ENCODE results near the gene WDR1. TPM values are rescaled to one million over a fixed set of nuclear protein-coding genes. Genes with fewer than 3 reads are reported as not detected.
"Not testable (repeated sequence)": the region's sequence is repeated elsewhere in the genome, so short reads cannot be mapped to it uniquely, and the experiment has no call there.

The WDR1 gene
- total RNA-seq, 1 donor from 2014 or later: 245 TPM

DNA sequence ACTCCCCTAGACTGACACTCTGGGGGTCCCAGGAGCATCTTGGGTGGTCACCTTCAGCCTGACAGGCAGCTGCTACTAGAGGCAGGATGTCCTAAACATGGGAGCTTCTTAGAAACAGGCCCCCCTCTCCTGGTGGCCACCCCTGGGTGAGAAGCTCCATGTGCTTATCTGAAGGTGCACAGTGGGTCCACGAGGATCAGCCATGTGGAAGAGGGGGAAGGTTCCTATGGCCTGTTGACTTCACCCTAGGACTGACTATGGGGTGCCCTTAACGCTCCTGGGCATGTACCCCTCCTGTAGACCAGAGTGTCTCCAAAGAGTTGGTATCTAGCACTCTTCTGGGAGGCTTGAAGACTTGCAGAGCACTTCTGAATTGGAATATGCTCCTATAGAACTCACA, 22.9 kb upstream of the WDR1 start:
- DNase-seq (ENCODE audit: low spot score): no peak
- intact Hi-C loops (cut with DNase I): no loop called here

DNA sequence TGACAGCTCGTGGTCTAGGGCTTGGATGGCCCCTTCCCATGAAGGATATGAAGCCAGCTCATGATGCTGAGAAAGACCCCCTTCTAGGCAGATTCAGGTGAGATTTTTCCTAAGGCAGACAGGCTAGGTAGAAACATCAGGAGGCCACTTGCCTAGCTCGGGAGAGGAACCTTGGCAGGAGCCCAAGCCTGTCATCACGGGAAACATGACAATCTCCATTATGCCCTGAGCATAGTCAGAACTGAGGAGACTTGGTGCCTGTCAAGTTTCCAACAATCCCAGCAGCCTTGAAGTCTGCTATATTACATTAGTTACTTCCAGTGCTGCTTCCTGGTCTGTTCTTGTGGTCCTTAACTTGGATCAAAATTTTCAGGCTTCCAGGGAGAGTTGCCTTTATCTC, 18.7 kb upstream of the WDR1 start:
- DNase-seq (ENCODE audit: low spot score): no peak
- intact Hi-C loops (cut with DNase I): no loop called here

DNA sequence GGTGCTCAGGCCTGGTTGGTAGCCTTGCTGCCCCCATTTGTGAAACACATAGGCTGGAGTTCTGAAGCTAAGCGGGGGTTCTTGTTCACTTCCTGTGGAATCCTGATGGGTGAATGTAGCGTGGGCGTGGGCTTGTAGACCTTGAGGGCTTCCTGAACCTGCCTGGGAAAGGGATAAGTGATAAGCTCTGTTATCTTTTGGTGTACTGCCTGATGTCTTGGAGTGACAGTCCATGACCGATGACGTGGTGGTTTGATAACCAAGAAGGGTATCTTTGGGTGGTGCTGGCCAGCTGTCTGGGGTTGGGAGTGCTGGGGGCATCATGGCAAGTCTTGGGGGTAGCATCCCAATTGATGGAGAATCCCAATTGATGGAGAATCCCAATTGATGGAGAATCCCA, 17.5 kb upstream of the WDR1 start:
- intact Hi-C loops (cut with DNase I): no loop called here
- DNase-seq (ENCODE audit: low spot score): no peak

DNA sequence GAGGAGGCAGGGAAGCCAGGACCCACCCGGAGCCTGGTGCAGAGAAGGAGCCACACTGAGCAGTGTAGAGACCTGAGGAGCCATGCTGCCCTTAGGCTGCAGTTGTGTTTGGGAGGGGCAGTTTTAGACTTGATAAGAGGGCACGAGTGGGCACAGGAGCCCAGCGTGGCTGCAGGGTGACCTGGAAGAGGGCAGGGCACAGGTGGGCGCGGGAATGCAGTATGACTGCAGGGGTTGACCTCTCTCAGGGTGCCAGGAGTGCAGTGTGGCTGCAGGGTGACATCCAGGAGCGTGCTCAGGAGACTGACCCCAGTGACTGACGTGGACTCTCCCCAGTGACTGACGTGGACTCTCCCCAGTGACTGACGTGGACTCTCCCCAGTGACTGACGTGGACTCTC, 14.6 kb upstream of the WDR1 start:
- intact Hi-C loops (cut with DNase I): no loop called here
- DNase-seq (ENCODE audit: low spot score): no peak

DNA sequence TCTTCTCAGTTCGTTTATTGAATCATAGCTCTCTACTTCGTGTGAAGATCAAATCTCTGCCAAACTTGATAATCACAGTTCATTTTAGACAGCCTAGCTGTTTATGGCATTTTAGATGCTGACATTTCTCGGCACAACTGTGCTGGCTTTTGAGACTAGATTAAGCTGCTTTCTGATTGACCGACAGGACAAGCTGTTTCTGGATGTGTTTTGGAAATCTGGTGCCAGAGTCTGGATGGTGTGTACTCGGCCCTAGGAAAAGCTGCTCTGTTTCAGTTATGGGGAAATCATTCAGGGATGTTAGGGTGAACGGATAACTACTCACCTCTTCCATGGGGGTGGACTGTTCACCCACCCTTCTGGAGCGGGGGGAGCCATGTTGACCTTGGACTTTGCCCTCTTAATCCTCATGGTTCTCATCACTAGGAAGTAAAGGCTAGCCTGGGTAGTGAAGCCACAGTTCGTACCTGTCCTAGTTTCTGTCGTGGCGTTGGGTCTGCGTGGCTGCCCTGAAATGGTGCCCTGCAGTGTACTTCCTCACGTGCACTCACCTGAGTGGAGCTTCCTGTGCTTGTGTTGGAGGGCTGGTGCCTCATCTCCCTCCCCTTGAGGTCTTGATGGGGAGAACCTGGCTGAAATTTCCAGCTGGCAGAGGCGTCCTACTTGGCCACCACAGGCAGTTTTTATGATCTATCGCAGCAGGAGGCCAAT, 13.7 kb upstream of the WDR1 start:
- DNase-seq (ENCODE audit: low spot score): no peak
- intact Hi-C loops (cut with DNase I): no loop called here

DNA sequence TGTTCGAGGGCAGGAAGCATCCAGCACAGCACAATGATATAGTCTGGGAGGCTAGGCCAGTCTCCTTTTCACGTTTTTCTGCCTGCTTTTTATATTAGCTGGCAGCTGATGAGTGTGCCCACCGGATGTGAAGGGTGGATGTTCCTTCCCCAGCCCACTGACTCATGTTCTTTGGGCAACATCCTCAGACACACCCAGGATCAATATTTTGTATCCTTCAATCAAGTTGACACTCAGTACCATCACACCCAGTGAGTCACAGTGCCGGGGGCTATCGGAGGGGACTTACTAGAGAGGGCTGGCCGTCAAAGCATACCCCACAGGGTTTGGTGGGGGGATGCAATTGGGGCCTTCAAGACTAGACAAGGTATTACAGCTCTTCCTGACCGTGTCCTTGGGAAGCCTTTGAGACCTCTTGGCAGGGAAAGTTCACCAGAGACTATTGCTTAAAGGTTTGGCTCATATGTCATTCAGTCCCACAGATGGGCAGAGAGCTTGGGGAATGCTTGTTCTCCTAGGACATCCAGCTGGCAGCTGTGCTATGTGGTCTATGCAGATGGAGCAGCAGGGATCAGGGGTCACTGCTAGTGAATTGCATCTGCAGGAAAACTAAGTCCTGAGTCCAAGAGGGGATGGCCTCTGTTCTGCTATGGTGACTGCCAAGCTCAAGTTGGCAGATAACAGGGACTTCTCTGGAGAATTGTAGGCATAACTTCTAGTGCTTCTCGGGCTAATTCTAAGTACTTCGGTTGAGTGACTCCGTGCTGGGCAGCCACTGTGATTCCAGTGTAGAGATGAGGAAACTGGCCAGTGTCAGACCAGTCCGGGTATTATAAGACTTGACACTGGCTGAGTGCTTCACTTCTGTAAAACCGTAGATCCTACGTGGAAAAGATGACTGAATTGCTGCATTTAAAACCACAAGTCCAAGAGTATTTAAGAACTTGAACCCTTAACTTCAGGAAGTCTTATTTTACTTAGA, 12.9 kb upstream of the WDR1 start:
- intact Hi-C loops (cut with DNase I): no loop called here

DNA sequence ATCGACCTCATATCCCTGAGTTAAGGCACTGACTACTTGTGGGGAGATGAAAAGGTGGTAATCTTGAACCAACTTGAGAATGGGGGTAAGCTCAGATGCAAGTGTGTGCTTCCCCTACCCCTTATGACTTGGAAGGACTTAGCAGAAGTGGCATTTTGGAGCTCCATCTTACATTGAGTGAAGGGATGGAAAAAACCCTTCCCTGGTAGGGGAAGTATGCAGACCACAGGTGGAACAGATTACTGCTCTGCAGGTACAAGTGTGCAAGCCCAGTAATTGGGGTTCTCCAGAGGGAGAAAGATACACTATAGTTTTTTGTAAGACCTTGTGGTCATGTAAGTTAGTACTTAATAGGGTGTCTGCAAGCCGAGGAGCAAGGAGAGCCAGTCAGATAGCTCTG, 12.2 kb upstream of the WDR1 start:
- intact Hi-C loops (cut with DNase I): no loop called here
- DNase-seq (ENCODE audit: low spot score): no peak

More for the DNA sequence above, 12.9 kb upstream of the WDR1 start:
- no peak for DNase-seq (ENCODE audit: low spot score)

DNA sequence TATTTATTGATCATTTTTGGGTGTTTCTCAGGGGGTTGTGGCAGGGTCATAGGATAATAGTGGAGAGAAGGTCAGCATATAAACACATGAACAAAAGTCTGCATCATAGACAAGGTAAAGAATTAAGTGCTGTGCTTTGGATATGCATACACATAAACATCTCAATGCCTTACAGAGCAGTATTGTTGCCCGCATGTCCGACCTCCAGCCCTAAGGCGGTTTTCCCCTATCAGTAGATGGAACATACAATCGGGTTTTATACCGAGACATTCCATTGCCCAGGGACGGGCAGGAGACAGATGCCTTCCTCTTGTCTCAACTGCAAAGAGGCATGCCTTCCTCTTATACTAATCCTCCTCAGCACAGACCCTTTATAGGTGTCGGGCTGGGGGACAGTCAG, 10.9 kb upstream of the WDR1 start:
- intact Hi-C loops (cut with DNase I): not testable (repeated sequence)

DNA sequence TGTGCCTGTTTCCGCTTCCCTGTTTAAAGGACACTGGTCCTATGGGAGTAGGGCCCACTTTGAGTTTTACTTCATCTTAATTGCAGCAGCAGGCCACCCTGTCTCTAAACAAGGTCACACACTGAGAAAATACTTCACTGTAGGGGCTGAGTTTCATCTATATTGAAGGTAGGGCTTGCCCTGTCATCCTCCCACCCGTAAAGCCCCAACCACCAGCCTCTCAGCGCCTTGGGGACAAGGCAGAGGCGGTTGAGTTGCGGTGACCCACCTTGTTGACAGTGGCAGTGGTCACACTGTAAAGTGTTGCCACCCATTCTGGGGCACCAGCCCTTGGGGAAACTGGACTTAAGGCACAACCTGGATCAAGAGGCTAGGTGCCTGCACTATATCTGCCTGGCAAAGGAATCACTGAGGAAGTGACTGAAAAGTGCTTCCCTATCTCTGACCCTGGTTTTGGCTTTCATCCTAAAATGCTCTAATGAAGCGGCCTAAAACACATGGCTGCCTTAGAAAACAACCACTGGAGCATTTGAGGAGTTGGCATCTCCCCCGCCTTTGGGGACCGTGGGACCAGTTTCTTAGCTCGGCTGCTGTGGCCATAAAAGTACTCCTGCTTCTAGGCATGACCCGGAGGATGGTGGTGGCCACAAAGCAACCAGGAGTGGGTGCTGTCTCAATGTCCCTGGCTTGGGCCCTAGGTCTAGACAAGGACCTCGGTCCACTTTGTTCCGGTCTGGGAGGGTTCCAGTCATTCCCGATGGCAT, 7.8 kb upstream of the WDR1 start:
- intact Hi-C loops (cut with DNase I): no loop called here
- no peak for DNase-seq (ENCODE audit: low spot score)

More for the DNA sequence above, 10.9 kb upstream of the WDR1 start:
- not testable (repeated sequence) for DNase-seq (ENCODE audit: low spot score)

DNA sequence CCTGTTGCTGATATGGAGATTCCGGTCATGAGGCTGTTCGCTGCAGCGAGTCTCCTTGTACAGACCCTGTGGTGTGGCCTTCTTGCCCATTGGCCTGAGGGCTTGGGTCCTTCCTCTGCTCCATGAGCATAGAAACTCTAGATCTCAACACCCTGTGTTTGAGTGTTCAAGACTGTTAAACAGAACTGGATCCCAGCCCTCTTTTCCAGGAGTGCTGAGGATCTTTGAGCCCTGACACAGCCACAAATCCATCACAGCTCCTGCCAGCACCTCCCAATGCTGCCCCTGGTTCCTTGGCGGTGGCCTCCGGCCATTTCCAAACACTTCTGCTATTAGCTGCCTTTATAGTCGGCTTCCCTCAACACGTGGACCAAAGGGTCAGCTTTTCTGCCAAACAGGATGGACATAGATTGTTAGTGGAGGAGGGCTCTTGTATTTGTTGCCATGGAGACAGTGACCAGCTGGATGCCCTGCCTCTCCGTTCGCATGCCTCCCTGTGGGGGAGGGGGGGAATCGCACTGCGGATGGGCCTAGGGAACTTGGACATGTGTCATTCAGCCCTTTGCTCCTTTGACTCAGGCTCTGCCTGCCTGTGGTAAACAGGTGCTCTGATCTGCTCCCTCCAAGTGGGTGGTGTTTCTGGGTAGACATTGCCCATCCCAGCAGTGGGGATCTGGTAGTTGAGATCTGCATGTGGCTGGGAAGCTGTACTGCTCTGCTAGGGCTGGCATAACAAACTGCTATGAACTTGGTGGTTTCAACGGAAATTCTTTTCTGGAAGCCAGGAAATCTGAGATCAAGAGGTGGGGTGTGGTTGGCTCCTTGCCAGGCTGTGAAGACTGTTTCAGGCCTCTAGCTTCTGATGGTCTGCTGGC, 6.9 kb upstream of the WDR1 start:
- no peak for DNase-seq (ENCODE audit: low spot score)
- intact Hi-C loops (cut with DNase I): no loop called here

DNA sequence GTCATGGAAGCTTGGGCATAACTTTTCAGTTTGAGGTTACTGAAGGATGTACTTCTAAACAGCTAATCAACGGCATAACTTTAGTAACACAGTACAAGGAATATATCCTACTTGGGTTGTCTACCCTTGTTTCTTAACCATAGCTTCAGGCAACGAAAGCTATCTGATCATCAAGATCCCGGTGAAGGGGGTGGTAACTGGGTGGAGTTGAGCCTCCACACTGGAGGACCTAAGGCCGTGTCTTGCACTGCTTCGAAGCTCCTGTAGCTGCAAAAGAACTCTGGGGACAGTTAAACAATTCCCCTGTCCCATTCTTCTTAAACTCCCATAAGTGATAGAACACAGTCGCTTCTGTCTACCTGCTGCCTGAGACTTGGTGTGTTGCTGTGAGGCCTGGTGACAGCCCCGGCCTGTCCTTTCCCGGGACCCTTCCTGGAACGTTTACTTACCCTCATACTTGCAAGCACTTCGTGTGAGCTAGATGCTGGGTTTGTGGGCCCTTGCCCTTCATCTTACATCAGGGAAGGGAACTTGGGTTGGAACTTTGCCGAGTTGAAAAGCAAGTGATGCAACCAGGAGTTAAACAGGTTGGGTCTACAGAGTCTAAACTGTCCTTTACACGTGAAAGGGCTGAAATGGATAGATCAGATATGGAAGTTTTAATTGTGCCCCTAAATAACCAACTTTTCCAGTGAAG, 5.8 kb upstream of the WDR1 start:
- intact Hi-C loops (cut with DNase I): no loop called here
- no peak for DNase-seq (ENCODE audit: low spot score)

DNA sequence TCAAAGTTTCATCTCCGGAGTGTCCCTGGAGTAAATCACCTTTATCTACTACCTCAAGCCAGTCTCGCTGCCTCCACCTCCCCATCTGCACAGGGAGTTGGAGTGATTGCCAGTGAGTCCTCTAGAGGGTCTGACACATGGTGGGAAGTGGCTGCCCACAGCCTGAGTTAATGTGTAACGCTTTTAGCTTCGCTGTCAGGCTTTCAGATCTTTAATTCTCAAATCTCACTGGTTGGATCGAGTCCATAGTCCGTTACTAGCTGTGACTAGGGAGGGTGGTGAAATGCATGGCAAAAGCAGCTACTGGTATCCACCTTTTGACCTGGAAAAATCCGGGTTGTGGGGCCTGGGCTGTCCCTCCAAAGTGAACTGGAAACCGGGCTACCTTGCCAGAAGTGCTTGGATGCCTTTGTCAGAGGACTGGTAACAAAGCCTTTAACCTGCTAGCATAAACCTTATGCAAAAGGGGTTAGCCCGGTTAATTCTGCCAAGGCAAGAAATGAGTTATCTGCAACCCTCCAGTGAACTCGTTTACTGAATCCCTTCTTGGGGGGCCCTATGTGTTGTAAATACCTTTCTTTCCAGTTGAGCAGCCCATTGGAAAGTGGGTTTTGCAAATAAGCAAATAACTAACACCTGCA, 5.1 kb upstream of the WDR1 start:
- intact Hi-C loops (cut with DNase I): no loop called here
- DNase-seq (ENCODE audit: low spot score): no peak

DNA sequence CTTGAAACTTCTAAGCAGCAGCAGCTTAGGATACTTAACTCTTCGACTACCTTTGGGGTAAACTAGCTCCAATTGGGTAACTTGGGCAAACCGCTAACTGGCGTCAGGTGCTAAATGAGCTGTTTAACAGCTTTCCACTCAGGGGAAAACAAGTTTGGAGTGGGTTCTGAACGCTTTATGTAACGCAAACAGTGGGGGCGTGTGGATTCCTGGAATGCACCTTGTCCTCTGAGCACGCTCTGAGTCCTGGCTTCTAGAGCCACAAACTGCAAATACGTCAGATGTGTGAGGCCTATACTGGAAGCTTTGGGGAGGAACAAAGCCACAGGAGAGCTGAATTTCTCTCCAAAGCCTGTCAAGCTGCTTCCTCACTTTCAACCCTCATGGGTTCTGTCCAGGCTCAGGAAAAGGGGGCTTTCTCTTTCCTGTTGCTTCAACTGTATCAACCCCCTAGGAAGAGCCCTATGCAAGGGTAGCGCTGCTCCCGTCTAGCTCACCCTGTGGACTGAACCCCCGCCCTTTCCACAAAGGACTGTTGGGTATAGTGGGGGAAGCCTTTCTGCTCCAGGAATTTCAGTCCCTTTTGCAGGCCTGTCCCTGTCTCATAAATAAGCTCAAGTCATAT, 4.5 kb upstream of the WDR1 start:
- intact Hi-C loops (cut with DNase I): no loop called here

DNA sequence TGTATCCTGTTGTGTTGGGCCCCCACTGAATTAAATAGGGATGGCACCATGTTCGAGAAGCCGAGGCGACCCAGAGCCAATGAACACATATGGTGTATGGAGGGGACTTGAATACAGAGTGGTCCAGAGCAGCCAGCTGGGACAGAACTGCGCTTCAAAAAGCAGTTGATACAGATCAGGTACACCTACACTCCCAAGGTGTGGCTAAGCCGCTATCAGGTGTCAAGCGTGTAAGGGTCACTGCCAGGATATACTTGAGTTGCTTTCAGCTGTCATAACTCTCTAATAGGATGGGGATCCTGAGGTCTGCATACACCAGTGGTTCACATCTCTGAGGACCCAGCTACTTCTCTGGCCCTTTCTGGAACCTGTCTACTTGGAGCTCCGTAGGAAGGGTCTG, 3.2 kb upstream of the WDR1 start:
- intact Hi-C loops (cut with DNase I): no loop called here
- no peak for DNase-seq (ENCODE audit: low spot score)

More for the DNA sequence above, 4.5 kb upstream of the WDR1 start:
- no peak for DNase-seq (ENCODE audit: low spot score)

DNA sequence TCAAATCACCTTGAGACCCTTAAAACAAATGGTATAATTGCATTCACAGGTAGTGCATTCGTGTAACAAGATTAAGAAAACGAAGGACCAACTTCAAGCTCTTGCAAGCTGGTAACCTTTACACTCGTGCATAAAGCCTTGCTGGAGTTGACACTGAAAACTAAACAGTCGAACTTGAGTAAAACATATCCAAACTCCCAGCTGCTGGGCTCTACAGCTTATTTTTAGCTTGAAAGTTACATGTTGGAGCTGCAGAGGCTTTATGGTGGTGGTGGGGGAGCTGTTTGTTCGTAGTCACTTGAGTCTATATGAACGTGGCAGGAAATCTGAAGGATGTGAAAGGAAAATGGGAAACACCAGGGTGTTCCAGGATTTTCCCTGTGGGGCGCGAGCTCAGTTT, 2.7 kb upstream of the WDR1 start:
- DNase-seq (ENCODE audit: low spot score): no peak
- intact Hi-C loops (cut with DNase I): no loop called here

DNA sequence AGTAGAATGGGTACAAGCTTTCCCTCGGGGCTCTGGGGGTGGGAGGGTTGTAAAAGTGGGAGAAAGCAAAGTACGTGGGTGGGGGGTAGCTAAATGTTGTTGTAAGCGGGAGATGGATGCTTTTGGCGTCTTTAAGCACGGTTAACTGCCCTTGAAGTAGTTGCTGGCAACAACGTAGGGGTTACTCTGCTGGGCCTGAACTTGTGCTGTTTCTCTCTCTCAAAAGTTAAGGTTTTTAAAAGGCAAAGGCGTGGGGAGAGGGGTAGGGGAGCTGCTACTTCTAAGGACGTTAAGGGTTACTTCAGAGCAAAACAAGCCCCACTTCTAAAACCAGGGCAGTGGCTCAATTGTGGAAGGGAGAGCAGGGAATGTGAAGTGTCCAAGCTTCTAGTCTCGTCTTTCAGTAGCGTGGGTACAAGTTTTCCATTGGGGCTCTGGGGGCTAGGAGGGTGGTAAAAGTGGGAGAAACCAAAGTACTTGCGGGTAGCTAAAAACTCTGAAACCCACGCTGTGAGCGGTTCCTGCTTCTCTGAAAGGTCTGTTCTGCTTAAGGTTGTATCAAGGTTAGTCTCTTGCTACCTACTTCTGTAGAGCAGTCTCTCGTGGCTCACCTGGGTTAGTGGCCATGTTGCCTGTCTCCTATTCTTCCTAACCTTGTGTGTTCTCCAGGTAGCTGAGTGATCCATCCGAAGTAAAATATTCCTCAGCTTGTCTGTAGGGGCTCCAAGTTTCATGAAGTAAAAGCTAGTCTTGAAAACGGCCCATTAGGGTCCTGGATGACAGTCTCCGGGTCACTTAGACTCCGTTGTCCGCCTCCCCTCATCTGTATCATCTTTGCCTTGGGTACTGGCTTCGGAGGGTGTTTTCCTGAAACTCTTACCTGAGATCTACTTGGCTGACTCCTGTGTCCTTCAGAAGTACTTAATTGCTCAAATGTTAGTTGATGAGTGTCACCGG, 1.7 kb upstream of the WDR1 start:
- intact Hi-C loops (cut with DNase I): no loop called here

More for the DNA sequence above, 1.7 kb upstream of the WDR1 start:
- DNase-seq (ENCODE audit: low spot score): no peak

Data from cardiac septum (tissue), 1 donor.